Upper lobe of right lung (tissue), 1 donor: ENCODE data around the gene CADPS2. TPM values are rescaled to one million over a fixed set of nuclear protein-coding genes. Genes with fewer than 3 reads are reported as not detected.

Source experiments
- ATAC-seq: fragments of 200-7000 bp; cut with Tn5 transposase; one replicate; pipeline ENCODE4 v1.9.1; 2020; ENCODE audit warnings: mild to moderate bottlenecking, moderate library complexity
- DNase-seq: peaks from one replicate; pipeline ENCODE4 v3.0.0-alpha.2; 2020
- H3K27ac ChIP-seq: fragments of 200-600 bp; one replicate; pipeline ENCODE4 v1.8.0; 2022
- H3K27me3 ChIP-seq: fragments of 200-600 bp; one replicate; pipeline ENCODE4 v1.8.0; 2022; ENCODE audit warnings: mild to moderate bottlenecking
- H3K36me3 ChIP-seq: fragments of 200-600 bp; one replicate; pipeline ENCODE4 v1.8.0; 2022
- H3K4me1 ChIP-seq: fragments of 200-600 bp; one replicate; pipeline ENCODE4 v1.8.0; 2022
- H3K4me3 ChIP-seq: fragments of 200-600 bp; one replicate; pipeline ENCODE4 v1.8.0; 2022; ENCODE audit warnings: mild to moderate bottlenecking
- H3K9me3 ChIP-seq: fragments of 200-600 bp; one replicate; pipeline ENCODE4 v1.8.0; 2022
- intact Hi-C: fragments of 100-400 bp; cut with DNase I; formaldehyde crosslinking; loops from one replicate; pipeline ENCODE4 v1.11.0; 2022
- total RNA-seq: library from RNA; stranded (reverse); fragmentation: NEBNext Ultra II Directional; extraction: Animal tissue kit (Norgen Biotek cat#: 25700); gene quantifications from one replicate; pipeline ENCODE4 v1.2.1, GENCODE V29; 2021
- TF ChIP-seq, protein P1 (sequence below): fragments of 200-600 bp; IDR thresholded peaks from one replicate; pipeline ENCODE4 v1.8.0; 2022; ENCODE audit warnings: antibody characterized with exemption
- donor health status: DM: no; HTN: yes; CAD: no; lungs with severe emphysema.

CADPS2 gene
- total RNA-seq, 1 donor from 2014 or later: 46.1 TPM

DNA sequence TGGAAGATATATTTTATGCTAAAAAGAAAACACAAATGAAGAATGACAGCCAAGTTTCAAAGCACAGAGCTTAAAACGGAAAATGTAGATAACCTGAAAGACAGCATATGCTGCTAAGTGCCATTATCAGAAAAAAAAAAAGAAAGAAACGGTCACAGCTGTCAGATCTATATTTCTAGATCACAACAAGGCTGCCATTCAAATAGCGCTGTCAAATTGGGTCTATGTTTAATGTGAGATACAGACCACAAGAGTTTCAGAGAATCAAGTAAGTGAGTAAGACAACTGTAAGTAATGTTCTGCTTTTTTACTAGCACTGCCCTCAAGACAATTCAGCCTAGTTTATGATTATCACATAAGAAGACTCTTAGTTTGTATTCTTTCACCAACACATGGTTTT lies 117.4 kb downstream of the CADPS2 start:
- no peak for ATAC-seq
- H3K4me3 ChIP-seq: no peak overlapping the region
- no peaks in the 10 kb centered on the region for H3K27me3 ChIP-seq
- H3K4me1 ChIP-seq: no peaks in the 10 kb centered on the region
- TF ChIP-seq, protein P1, sequence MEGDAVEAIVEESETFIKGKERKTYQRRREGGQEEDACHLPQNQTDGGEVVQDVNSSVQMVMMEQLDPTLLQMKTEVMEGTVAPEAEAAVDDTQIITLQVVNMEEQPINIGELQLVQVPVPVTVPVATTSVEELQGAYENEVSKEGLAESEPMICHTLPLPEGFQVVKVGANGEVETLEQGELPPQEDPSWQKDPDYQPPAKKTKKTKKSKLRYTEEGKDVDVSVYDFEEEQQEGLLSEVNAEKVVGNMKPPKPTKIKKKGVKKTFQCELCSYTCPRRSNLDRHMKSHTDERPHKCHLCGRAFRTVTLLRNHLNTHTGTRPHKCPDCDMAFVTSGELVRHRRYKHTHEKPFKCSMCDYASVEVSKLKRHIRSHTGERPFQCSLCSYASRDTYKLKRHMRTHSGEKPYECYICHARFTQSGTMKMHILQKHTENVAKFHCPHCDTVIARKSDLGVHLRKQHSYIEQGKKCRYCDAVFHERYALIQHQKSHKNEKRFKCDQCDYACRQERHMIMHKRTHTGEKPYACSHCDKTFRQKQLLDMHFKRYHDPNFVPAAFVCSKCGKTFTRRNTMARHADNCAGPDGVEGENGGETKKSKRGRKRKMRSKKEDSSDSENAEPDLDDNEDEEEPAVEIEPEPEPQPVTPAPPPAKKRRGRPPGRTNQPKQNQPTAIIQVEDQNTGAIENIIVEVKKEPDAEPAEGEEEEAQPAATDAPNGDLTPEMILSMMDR: no peak
- no peaks in the 10 kb centered on the region for H3K9me3 ChIP-seq
- no peak overlapping the region for H3K27ac ChIP-seq
- intact Hi-C loops: no loop called here
- H3K36me3 ChIP-seq: no peaks in the 10 kb centered on the region
- DNase-seq: no peak

DNA sequence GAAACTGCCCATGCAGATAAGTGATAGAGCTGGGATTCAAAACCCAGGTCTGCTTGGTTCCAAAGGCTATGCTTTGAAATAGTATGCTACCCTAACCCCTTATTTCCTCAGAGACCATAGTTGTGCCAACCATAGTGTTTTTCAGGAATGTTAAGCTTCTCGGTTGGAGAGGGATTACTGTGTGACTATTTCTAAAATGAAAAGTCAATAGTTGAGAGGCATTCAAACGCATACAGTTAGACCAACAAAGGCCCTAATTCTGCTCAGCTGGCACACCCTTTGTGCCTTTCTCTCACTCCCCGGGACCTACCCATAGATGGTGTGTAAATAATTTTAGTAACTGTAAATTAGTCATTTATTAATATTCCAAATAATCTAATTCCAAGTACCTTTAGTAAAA lies 118.9 kb downstream of the CADPS2 start:
- Histone ChIP-seq H3K27me3 (no peaks in the 10 kb centered on the region), H3K36me3 (no peaks in the 10 kb centered on the region), H3K9me3 (no peaks in the 10 kb centered on the region), H3K27ac (no peak overlapping the region), H3K4me1 (no peaks in the 10 kb centered on the region), H3K4me3 (no peak overlapping the region)
- TF ChIP-seq, protein P1: no peak
- DNase-seq (no peak), ATAC-seq (no peak)
- intact Hi-C loops: no loop called here

DNA sequence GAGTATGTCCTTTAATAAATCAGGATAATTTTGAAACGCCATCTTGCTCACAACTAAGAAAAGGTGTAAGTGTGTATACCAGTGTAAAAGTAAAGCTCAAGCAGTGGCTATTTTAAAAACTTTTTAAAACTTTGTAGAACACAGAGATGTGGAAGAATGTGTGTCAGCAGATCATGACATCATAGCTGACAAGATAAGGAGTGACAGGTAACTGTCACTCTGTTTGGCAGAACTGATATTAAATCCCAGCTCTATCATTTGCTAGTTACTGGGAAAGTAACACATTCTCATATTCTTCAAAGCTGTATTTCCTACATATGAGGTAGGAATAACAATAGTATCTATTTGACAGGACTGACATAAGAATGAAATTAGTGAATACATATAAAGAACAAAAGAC lies 119.7 kb downstream of the CADPS2 start:
- H3K4me3 ChIP-seq: no peak overlapping the region
- no peak overlapping the region for H3K27ac ChIP-seq
- no peaks in the 10 kb centered on the region for H3K4me1 ChIP-seq
- intact Hi-C loops: no loop called here
- no peaks in the 10 kb centered on the region for H3K36me3 ChIP-seq
- H3K27me3 ChIP-seq: no peaks in the 10 kb centered on the region
- ATAC-seq: no peak
- TF ChIP-seq, protein P1: no peak
- no peaks in the 10 kb centered on the region for H3K9me3 ChIP-seq
- no peak for DNase-seq

DNA sequence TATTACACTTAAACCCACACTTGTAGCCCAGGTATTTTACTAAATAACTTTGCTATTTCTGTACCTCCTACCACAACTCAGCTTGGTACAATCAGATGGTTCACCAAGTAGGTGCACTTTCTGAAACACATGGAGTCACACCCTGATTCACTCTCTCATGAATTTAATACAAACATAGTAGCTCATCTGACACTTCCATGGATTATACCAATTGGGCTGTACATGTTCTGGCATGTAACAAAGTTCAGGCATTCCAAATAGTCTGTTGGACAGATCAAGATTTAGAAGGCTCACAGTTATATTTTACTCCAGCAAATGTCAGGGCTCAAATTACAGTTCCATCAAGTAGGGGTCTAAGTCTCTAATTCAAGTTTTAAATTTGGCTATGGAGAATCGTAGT lies 121.4 kb downstream of the CADPS2 start:
- intact Hi-C loops: no loop called here
- Histone ChIP-seq H3K27me3 (no peaks in the 10 kb centered on the region), H3K36me3 (no peaks in the 10 kb centered on the region), H3K27ac (no peak overlapping the region), H3K4me1 (no peaks in the 10 kb centered on the region), H3K4me3 (no peak overlapping the region), H3K9me3 (no peaks in the 10 kb centered on the region)
- TF ChIP-seq, protein P1: no peak
- DNase-seq (no peak), ATAC-seq (no peak)

DNA sequence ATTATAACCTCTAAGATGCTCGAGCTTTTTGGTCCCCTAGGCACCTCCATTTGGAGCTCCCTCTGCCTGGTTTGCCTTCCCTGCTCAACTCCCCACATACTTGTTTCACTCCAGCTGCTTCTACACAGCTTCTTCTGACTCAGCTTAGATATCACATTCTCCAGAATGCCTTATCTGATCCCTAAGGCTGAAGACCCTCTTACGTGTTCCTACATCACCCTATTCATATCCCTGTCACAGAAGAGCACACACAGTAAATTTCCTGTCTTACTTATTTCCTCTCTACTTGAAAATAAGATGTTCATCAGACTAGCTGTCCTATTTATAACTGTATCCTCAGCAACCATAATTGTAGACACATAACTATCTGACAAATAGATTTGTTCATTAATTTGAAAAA lies 122.2 kb downstream of the CADPS2 start:
- ATAC-seq (peak; percentile 19), DNase-seq (no peak)
- Histone ChIP-seq H3K36me3 (no peaks in the 10 kb centered on the region), H3K27me3 (no peaks in the 10 kb centered on the region), H3K27ac (no peak overlapping the region), H3K4me1 (no peaks in the 10 kb centered on the region), H3K9me3 (no peaks in the 10 kb centered on the region), H3K4me3 (no peak overlapping the region)
- TF ChIP-seq, protein P1: no peak
- intact Hi-C loops: no loop called here

DNA sequence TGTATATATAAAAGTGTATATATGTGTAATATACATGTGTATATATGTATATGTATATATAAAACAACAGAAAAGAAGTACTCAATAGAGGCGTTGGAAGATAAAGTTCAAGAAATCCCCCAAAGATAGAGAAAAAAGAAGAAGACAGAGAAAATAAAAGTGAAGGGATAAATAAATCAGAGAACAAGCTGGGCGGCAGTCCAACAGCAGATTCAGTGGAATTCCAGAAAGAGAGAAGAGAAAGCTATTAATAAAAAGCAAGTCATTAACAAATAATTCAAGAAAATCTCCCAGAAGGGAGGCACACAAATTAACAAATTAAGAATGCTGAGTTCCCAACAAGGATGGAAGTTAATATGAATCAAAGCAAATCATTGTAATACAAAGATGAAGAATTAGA lies 124.2 kb downstream of the CADPS2 start:
- DNase-seq (no peak), ATAC-seq (no peak)
- H3K9me3 ChIP-seq: no peaks in the 10 kb centered on the region
- H3K4me1 ChIP-seq: no peaks in the 10 kb centered on the region
- no peaks in the 10 kb centered on the region for H3K27me3 ChIP-seq
- H3K36me3 ChIP-seq: no peaks in the 10 kb centered on the region
- no peak overlapping the region for H3K4me3 ChIP-seq
- TF ChIP-seq, protein P1: no peak
- intact Hi-C loops: no loop called here
- no peak overlapping the region for H3K27ac ChIP-seq
